GM23338 (cell line): ENCODE measurements around the gene RNU5D-1. TPM values are rescaled to one million over a fixed set of nuclear protein-coding genes. Genes with fewer than 3 reads are reported as not detected.

Source experiments
- ATAC-seq: fragments of 200-7000 bp; cut with Tn5 transposase; 3 replicates; pipeline ENCODE4 v1.9.1; 2020
- DNase-seq: peaks from one replicate; pipeline ENCODE4 v3.0.0-alpha.2; 2015; ENCODE audit warnings: low spot score
- H2AFZ ChIP-seq: fragments of 200-600 bp; sonication (generic); 2 replicates; pipeline ENCODE4 v1.8.0; 2016; ENCODE audit warnings: antibody characterized with exemption, mild to moderate bottlenecking, moderate library complexity
- H3F3A ChIP-seq: fragments of 200-600 bp; sonication (generic); replicated peaks from 2 replicates; pipeline ENCODE4 v1.8.0; 2017; ENCODE audit warnings: antibody characterized with exemption, mixed run types, low read depth
- H3K27ac ChIP-seq: fragments of 200-600 bp; sonication (generic); 2 replicates; pipeline ENCODE4 v1.6.1; 2016; ENCODE audit warnings: low read depth
- H3K27me3 ChIP-seq: fragments of 200-600 bp; sonication (generic); 2 replicates; pipeline ENCODE4 v1.8.0; 2016; ENCODE audit warnings: mild to moderate bottlenecking, mixed run types, moderate library complexity; ENCODE audit not compliant: insufficient read depth
- H3K36me3 ChIP-seq: fragments of 200-600 bp; sonication (generic); 2 replicates; pipeline ENCODE4 v1.8.0; 2016; ENCODE audit warnings: mild to moderate bottlenecking; ENCODE audit not compliant: insufficient read depth
- H3K4me1 ChIP-seq: fragments of 200-600 bp; sonication (generic); 2 replicates; pipeline ENCODE4 v1.8.0; 2016; ENCODE audit warnings: mild to moderate bottlenecking, moderate library complexity; ENCODE audit not compliant: insufficient read depth
- H3K4me2 ChIP-seq: fragments of 200-600 bp; sonication (generic); 2 replicates; pipeline ENCODE4 v1.7.1; 2017; ENCODE audit warnings: mixed run types
- H3K4me3 ChIP-seq: fragments of 200-600 bp; sonication (generic); 2 replicates; pipeline ENCODE4 v1.6.1; 2016; ENCODE audit warnings: mixed run types
- H3K79me2 ChIP-seq: fragments of 200-600 bp; sonication (generic); replicated peaks from 2 replicates; pipeline ENCODE4 v1.8.0; 2017; ENCODE audit warnings: mild to moderate bottlenecking; ENCODE audit not compliant: insufficient read depth
- H3K9me2 ChIP-seq: fragments of 200-600 bp; sonication (generic); 2 replicates; pipeline ENCODE4 v1.8.0; 2017; ENCODE audit not compliant: insufficient read depth
- H4K20me1 ChIP-seq: fragments of 200-600 bp; sonication (generic); replicated peaks from 2 replicates; pipeline ENCODE4 v1.8.0; 2017; ENCODE audit warnings: mild to moderate bottlenecking; ENCODE audit not compliant: insufficient read depth
- H3K27ac Mint-ChIP-seq: 2 replicates; pipeline ENCODE4 v1.8.0; 2020; ENCODE audit warnings: inconsistent platforms, mild to moderate bottlenecking, moderate library complexity, mixed read lengths
- H3K27me3 Mint-ChIP-seq: 3 replicates; pipeline ENCODE4 v1.8.0; 2022; ENCODE audit warnings: low read depth, mild to moderate bottlenecking, moderate library complexity, mixed read lengths, inconsistent platforms; ENCODE audit not compliant: insufficient read depth, poor library complexity
- H3K36me3 Mint-ChIP-seq: 3 replicates; pipeline ENCODE4 v1.8.0; 2021; ENCODE audit warnings: low read depth, mild to moderate bottlenecking, inconsistent platforms, moderate library complexity, mixed read lengths
- H3K4me1 Mint-ChIP-seq: 3 replicates; pipeline ENCODE4 v1.8.0; 2020; ENCODE audit warnings: mild to moderate bottlenecking, inconsistent platforms, mixed read lengths
- H3K4me3 Mint-ChIP-seq: 3 replicates; pipeline ENCODE4 v1.8.0; 2021; ENCODE audit warnings: moderate library complexity, mild to moderate bottlenecking, inconsistent platforms, mixed read lengths
- H3K9me3 Mint-ChIP-seq: 3 replicates; pipeline ENCODE4 v1.8.0; 2020; ENCODE audit warnings: moderate library complexity, mild to moderate bottlenecking, inconsistent platforms, mixed read lengths
- CREB1 ChIP-seq: fragments of 250-450 bp; sonication (Bioruptor Pico); IDR thresholded peaks from 2 replicates; pipeline ENCODE4 v1.5.0; 2020; ENCODE audit warnings: low read depth, mild to moderate bottlenecking, moderate library complexity
- EZH2 ChIP-seq: fragments of 200-600 bp; sonication (generic); IDR thresholded peaks from one replicate; pipeline ENCODE4 v1.8.0; 2017; ENCODE audit warnings: antibody characterized with exemption, mild to moderate bottlenecking, low read depth; ENCODE audit not compliant: unreplicated experiment
- EZH2phosphoT487 ChIP-seq: fragments of 200-600 bp; sonication (generic); IDR thresholded peaks from one replicate; pipeline ENCODE4 v1.8.1; 2018; ENCODE audit warnings: antibody characterized with exemption; ENCODE audit not compliant: unreplicated experiment
- NANOG ChIP-seq: IDR thresholded peaks from 2 replicates; pipeline ENCODE4 v1.6.1; 2016; ENCODE audit warnings: antibody characterized with exemption, borderline replicate concordance
- POLR2AphosphoS5 ChIP-seq: IDR thresholded peaks from 2 replicates; pipeline ENCODE4 v1.6.1; 2016; ENCODE audit warnings: antibody characterized with exemption, low read depth
- STAT1 ChIP-seq: IDR thresholded peaks from one replicate; pipeline ENCODE4 v1.6.1; 2016; ENCODE audit warnings: antibody characterized with exemption; ENCODE audit not compliant: unreplicated experiment
- ZNF114 ChIP-seq: fragments of 250-450 bp; sonication (Bioruptor Pico); IDR thresholded peaks from 2 replicates; pipeline ENCODE4 v1.5.0; 2020; ENCODE audit warnings: mild to moderate bottlenecking, moderate library complexity
- polyA plus RNA-seq: library from polyadenylated mRNA; unstranded; fragments of >200 nt; fragmentation: Nextera tagmentation; extraction: Ambion mirVana; gene quantifications from 2 replicates; pipeline ENCODE4 v1.2.1, GENCODE V29; 2016
- total RNA-seq: library from RNA; depleted of rRNA; stranded (reverse); fragments of >200 nt; shearing (Covaris generic); gene quantifications from 2 replicates; pipeline ENCODE4 v1.2.3, GENCODE V29; 2014
- TF ChIP-seq, protein P1 (sequence below): IDR thresholded peaks from one replicate; pipeline ENCODE4 v1.6.1; 2018; ENCODE audit warnings: antibody characterized with exemption; ENCODE audit not compliant: unreplicated experiment
- TF ChIP-seq, protein P2 (sequence below): fragments of 250-450 bp; sonication (Bioruptor Pico); IDR thresholded peaks from 2 replicates; pipeline ENCODE4 v1.5.0; 2020; ENCODE audit warnings: mild to moderate bottlenecking, moderate library complexity
- TF ChIP-seq, protein P3 (sequence below): IDR thresholded peaks from 2 replicates; pipeline ENCODE4 v1.6.1; 2016; ENCODE audit warnings: antibody characterized with exemption
- TF ChIP-seq, protein P4 (sequence below), 2 experiments: fragments of 200-600 bp in 1 of 2; sonication (generic) in 1 of 2; conservative IDR thresholded peaks; 2 replicates each; pipeline versions ENCODE4 v1.5.1 to v1.6.1; 2016 to 2017; ENCODE audit warnings: antibody characterized with exemption in 2 of 2, low read depth in 2 of 2, mild to moderate bottlenecking in 2 of 2, moderate library complexity in 1 of 2

RNU5D-1 gene
- total and polyA plus RNA-seq, 2 experiments from 2014 or later = not detected

DNA sequence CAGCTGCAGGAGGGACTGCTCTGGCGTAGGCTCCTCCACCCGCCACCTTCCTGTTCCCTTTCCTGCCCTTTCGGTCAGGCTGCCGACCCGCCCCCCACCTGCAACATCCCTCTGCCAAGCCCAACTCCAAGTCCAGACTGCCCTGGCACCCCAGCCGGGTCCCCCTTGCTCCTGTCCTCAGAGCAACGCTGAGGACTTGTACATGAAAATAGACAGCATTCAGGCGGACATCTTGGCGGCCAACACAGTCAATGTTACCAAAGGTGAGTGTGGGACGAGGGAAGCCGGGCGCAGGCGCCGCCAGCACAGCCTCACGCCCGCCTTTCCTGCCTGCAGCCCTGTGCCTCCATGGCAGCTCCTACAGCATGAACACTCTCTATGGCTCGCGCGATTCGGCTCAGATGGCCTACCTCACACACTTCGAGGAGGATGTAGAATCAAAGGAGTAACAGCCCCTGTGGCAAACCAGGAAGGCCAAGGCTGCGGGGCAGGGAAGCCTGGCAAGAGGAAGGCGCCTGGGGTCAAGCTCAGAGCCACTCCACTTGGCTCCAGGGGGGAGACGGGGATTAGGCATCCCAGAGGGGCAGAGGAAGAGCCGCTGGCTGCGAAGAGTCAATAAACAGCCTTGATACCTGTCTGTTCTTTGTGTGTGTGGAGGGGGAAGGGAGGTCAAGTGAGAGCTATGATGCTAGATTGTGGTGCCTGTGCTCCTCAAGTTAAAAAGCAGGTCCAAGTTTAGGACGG, 5.8 kb downstream of the RNU5D-1 start:
- DNase-seq = no peak
- peaks cover 1% of the 10 kb centered on the region; the same call in 1 of the 2 replicates for H3K4me1 ChIP-seq
- TF ChIP-seq STAT1 (no peak), EZH2 (no peak), EZH2phosphoT487 (no peak), NANOG (no peak), ZNF114 (CRISPR knock-in tag) (no peak), CREB1 (CRISPR knock-in tag) (no peak), POLR2AphosphoS5 (no peak)
- TF ChIP-seq, protein P1, sequence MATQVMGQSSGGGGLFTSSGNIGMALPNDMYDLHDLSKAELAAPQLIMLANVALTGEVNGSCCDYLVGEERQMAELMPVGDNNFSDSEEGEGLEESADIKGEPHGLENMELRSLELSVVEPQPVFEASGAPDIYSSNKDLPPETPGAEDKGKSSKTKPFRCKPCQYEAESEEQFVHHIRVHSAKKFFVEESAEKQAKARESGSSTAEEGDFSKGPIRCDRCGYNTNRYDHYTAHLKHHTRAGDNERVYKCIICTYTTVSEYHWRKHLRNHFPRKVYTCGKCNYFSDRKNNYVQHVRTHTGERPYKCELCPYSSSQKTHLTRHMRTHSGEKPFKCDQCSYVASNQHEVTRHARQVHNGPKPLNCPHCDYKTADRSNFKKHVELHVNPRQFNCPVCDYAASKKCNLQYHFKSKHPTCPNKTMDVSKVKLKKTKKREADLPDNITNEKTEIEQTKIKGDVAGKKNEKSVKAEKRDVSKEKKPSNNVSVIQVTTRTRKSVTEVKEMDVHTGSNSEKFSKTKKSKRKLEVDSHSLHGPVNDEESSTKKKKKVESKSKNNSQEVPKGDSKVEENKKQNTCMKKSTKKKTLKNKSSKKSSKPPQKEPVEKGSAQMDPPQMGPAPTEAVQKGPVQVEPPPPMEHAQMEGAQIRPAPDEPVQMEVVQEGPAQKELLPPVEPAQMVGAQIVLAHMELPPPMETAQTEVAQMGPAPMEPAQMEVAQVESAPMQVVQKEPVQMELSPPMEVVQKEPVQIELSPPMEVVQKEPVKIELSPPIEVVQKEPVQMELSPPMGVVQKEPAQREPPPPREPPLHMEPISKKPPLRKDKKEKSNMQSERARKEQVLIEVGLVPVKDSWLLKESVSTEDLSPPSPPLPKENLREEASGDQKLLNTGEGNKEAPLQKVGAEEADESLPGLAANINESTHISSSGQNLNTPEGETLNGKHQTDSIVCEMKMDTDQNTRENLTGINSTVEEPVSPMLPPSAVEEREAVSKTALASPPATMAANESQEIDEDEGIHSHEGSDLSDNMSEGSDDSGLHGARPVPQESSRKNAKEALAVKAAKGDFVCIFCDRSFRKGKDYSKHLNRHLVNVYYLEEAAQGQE = no peak
- TF ChIP-seq, protein P2, sequence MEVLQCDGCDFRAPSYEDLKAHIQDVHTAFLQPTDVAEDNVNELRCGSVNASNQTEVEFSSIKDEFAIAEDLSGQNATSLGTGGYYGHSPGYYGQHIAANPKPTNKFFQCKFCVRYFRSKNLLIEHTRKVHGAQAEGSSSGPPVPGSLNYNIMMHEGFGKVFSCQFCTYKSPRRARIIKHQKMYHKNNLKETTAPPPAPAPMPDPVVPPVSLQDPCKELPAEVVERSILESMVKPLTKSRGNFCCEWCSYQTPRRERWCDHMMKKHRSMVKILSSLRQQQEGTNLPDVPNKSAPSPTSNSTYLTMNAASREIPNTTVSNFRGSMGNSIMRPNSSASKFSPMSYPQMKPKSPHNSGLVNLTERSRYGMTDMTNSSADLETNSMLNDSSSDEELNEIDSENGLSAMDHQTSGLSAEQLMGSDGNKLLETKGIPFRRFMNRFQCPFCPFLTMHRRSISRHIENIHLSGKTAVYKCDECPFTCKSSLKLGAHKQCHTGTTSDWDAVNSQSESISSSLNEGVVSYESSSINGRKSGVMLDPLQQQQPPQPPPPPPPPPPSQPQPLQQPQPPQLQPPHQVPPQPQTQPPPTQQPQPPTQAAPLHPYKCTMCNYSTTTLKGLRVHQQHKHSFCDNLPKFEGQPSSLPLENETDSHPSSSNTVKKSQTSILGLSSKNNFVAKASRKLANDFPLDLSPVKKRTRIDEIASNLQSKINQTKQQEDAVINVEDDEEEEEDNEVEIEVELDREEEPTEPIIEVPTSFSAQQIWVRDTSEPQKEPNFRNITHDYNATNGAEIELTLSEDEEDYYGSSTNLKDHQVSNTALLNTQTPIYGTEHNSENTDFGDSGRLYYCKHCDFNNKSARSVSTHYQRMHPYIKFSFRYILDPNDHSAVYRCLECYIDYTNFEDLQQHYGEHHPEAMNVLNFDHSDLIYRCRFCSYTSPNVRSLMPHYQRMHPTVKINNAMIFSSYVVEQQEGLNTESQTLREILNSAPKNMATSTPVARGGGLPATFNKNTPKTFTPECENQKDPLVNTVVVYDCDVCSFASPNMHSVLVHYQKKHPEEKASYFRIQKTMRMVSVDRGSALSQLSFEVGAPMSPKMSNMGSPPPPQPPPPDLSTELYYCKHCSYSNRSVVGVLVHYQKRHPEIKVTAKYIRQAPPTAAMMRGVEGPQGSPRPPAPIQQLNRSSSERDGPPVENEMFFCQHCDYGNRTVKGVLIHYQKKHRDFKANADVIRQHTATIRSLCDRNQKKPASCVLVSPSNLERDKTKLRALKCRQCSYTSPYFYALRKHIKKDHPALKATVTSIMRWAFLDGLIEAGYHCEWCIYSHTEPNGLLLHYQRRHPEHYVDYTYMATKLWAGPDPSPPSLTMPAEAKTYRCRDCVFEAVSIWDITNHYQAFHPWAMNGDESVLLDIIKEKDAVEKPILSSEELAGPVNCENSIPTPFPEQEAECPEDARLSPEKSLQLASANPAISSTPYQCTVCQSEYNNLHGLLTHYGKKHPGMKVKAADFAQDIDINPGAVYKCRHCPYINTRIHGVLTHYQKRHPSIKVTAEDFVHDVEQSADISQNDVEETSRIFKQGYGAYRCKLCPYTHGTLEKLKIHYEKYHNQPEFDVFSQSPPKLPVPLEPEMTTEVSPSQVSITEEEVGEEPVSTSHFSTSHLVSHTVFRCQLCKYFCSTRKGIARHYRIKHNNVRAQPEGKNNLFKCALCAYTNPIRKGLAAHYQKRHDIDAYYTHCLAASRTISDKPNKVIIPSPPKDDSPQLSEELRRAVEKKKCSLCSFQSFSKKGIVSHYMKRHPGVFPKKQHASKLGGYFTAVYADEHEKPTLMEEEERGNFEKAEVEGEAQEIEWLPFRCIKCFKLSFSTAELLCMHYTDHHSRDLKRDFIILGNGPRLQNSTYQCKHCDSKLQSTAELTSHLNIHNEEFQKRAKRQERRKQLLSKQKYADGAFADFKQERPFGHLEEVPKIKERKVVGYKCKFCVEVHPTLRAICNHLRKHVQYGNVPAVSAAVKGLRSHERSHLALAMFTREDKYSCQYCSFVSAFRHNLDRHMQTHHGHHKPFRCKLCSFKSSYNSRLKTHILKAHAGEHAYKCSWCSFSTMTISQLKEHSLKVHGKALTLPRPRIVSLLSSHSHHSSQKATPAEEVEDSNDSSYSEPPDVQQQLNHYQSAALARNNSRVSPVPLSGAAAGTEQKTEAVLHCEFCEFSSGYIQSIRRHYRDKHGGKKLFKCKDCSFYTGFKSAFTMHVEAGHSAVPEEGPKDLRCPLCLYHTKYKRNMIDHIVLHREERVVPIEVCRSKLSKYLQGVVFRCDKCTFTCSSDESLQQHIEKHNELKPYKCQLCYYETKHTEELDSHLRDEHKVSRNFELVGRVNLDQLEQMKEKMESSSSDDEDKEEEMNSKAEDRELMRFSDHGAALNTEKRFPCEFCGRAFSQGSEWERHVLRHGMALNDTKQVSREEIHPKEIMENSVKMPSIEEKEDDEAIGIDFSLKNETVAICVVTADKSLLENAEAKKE (CRISPR knock-in tag) = no peak
- TF ChIP-seq, protein P3, sequence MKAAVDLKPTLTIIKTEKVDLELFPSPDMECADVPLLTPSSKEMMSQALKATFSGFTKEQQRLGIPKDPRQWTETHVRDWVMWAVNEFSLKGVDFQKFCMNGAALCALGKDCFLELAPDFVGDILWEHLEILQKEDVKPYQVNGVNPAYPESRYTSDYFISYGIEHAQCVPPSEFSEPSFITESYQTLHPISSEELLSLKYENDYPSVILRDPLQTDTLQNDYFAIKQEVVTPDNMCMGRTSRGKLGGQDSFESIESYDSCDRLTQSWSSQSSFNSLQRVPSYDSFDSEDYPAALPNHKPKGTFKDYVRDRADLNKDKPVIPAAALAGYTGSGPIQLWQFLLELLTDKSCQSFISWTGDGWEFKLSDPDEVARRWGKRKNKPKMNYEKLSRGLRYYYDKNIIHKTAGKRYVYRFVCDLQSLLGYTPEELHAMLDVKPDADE = no peak
- TF ChIP-seq, protein P4, sequence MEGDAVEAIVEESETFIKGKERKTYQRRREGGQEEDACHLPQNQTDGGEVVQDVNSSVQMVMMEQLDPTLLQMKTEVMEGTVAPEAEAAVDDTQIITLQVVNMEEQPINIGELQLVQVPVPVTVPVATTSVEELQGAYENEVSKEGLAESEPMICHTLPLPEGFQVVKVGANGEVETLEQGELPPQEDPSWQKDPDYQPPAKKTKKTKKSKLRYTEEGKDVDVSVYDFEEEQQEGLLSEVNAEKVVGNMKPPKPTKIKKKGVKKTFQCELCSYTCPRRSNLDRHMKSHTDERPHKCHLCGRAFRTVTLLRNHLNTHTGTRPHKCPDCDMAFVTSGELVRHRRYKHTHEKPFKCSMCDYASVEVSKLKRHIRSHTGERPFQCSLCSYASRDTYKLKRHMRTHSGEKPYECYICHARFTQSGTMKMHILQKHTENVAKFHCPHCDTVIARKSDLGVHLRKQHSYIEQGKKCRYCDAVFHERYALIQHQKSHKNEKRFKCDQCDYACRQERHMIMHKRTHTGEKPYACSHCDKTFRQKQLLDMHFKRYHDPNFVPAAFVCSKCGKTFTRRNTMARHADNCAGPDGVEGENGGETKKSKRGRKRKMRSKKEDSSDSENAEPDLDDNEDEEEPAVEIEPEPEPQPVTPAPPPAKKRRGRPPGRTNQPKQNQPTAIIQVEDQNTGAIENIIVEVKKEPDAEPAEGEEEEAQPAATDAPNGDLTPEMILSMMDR (conservative IDR thresholded peaks at IDR 0.05; ENCODE audit: low read depth in 2 of 2) = no peak
- no peaks in the 10 kb centered on the region for H3K27me3 ChIP-seq
- H3K4me3 ChIP-seq = no peak overlapping the region
- H2AFZ ChIP-seq = peak overlapping the region; percentile 95
- Mint-ChIP-seq H3K4me3 (no peak overlapping the region), H3K4me1 (peaks cover 2% of the 10 kb centered on the region; the same call in 1 of the 3 replicates), H3K36me3 (no peaks in the 10 kb centered on the region), H3K27me3 (peaks cover 12% of the 10 kb centered on the region), H3K9me3 (peaks cover 2% of the 10 kb centered on the region; the same call in 1 of the 3 replicates), H3K27ac (no peak overlapping the region)
- no peak for ATAC-seq
- H3K9me2 ChIP-seq = no peaks in the 10 kb centered on the region
- H3K36me3 ChIP-seq = no peaks in the 10 kb centered on the region
- H3K79me2 ChIP-seq = no peaks in the 10 kb centered on the region
- 0 out of 2 replicates have a peak, but pooled peaks cover 6% of the 10 kb centered on the region for H3F3A ChIP-seq
- H3K4me2 ChIP-seq = no peak overlapping the region
- no peak overlapping the region for H3K27ac ChIP-seq
- H4K20me1 ChIP-seq = no peaks in the 10 kb centered on the region
